ENCODE measurements around the gene RAB33A.

DNA sequence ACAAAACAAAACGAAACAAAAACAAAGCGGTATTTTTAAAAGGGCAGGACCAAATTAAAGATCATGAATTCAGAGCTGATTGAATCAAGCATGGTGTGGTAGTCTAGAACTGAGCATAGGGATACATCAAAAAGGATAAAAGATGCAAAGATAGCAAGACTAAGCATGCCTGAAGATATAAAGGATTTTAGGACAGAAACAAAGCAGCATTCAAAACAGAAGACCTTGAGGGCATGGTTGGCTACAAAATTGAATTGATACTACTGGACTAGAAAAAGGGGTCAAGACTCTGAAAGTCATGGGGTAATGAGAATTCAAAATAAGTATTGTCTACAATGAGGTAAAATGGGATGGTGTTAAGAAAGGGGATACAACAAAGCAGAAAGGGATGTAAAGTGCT is 41.6 kb downstream of the RAB33A start:
- TF ChIP-seq, protein P1, sequence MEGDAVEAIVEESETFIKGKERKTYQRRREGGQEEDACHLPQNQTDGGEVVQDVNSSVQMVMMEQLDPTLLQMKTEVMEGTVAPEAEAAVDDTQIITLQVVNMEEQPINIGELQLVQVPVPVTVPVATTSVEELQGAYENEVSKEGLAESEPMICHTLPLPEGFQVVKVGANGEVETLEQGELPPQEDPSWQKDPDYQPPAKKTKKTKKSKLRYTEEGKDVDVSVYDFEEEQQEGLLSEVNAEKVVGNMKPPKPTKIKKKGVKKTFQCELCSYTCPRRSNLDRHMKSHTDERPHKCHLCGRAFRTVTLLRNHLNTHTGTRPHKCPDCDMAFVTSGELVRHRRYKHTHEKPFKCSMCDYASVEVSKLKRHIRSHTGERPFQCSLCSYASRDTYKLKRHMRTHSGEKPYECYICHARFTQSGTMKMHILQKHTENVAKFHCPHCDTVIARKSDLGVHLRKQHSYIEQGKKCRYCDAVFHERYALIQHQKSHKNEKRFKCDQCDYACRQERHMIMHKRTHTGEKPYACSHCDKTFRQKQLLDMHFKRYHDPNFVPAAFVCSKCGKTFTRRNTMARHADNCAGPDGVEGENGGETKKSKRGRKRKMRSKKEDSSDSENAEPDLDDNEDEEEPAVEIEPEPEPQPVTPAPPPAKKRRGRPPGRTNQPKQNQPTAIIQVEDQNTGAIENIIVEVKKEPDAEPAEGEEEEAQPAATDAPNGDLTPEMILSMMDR (IDR thresholded peaks at IDR 0.05 in 2 of 3, conservative IDR thresholded peaks at IDR 0.05 in 1 of 3; ENCODE audit: borderline replicate concordance in 1 of 3, insufficient read depth in 1 of 3, low read depth in 2 of 3, low read length in 2 of 3), result no peak
- TF ChIP-seq ELF1 (IDR thresholded peaks at IDR 0.05; ENCODE audit: borderline replicate concordance, low read depth) (no peak), POLR2A (IDR thresholded peaks at IDR 0.05; ENCODE audit: borderline replicate concordance, extremely low read depth, insufficient read depth, insufficient read length) (no peak), SIN3A (IDR thresholded peaks at IDR 0.05; ENCODE audit: low read depth) (no peak), EZH2 (IDR thresholded peaks at IDR 0.05) (no peak), ZFX (IDR thresholded peaks at IDR 0.05) (no peak), EGR1 (IDR thresholded peaks at IDR 0.05; ENCODE audit: low read depth) (no peak), EZH2phosphoT487 (IDR thresholded peaks at IDR 0.05; ENCODE audit: borderline replicate concordance) (no peak), RAD21 (IDR thresholded peaks at IDR 0.05; ENCODE audit: low read depth) (no peak)
- TF ChIP-seq, protein P2, sequence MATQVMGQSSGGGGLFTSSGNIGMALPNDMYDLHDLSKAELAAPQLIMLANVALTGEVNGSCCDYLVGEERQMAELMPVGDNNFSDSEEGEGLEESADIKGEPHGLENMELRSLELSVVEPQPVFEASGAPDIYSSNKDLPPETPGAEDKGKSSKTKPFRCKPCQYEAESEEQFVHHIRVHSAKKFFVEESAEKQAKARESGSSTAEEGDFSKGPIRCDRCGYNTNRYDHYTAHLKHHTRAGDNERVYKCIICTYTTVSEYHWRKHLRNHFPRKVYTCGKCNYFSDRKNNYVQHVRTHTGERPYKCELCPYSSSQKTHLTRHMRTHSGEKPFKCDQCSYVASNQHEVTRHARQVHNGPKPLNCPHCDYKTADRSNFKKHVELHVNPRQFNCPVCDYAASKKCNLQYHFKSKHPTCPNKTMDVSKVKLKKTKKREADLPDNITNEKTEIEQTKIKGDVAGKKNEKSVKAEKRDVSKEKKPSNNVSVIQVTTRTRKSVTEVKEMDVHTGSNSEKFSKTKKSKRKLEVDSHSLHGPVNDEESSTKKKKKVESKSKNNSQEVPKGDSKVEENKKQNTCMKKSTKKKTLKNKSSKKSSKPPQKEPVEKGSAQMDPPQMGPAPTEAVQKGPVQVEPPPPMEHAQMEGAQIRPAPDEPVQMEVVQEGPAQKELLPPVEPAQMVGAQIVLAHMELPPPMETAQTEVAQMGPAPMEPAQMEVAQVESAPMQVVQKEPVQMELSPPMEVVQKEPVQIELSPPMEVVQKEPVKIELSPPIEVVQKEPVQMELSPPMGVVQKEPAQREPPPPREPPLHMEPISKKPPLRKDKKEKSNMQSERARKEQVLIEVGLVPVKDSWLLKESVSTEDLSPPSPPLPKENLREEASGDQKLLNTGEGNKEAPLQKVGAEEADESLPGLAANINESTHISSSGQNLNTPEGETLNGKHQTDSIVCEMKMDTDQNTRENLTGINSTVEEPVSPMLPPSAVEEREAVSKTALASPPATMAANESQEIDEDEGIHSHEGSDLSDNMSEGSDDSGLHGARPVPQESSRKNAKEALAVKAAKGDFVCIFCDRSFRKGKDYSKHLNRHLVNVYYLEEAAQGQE (IDR thresholded peaks at IDR 0.05; ENCODE audit: low read depth), result no peak

All from HCT116 (cell line).